ENCODE results near the gene EXOC3L1.

The EXOC3L1 gene

GRCh38 chr16:67146523-67147357, 43.2 kb downstream of the EXOC3L1 start:
- no peak for DNase-seq

- no peak for DNase-seq
These were observed 44.2 kb downstream of the EXOC3L1 start for GRCh38 chr16:67145746-67146145.

- no peak for DNase-seq
These were observed 45.0 kb downstream of the EXOC3L1 start for GRCh38 chr16:67144943-67145342.

- DNase-seq = no peak
These were observed 47.6 kb downstream of the EXOC3L1 start for GRCh38 chr16:67142342-67142741.

- no peak for DNase-seq
These were observed 48.5 kb downstream of the EXOC3L1 start for GRCh38 chr16:67141391-67141790.

- no peak for DNase-seq
These were observed 52.3 kb downstream of the EXOC3L1 start for GRCh38 chr16:67137605-67138004.

All from fibroblast of skin of back (primary cell).